GM20000 (cell line): ENCODE measurements around the gene ATP6V1F.

Experiments used
- DNase-seq: peaks from one replicate; pipeline ENCODE4 v3.0.0; 2012; ENCODE audit warnings: low spot score
- TF ChIP-seq, protein P1 (sequence below): IDR thresholded peaks from 2 replicates; pipeline ENCODE4 v1.5.1; 2012; ENCODE audit warnings: mild to moderate bottlenecking, control low read depth; ENCODE audit errors: extremely low read depth, missing control alignments

Gene ATP6V1F

DNA sequence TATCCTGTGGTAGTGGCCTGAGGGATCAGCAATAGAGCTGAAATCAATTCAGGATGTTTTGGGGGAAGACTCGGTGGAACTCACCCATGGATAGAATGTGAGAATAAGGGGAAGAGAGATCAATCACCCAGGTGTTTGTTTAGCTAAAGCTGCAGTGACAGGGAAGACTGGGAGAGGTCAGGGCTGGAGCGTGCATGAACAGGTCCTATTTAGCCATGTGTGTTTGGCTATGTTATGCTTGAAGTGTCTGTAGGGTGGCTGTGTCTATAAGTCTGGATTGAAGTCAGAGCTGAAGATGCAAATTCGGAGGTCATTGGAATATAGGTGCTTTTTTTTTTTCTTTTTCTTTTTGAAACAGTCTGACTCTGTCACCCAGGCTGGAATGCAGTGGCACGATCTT is 4.6 kb downstream of the ATP6V1F start:
- TF ChIP-seq, protein P1, sequence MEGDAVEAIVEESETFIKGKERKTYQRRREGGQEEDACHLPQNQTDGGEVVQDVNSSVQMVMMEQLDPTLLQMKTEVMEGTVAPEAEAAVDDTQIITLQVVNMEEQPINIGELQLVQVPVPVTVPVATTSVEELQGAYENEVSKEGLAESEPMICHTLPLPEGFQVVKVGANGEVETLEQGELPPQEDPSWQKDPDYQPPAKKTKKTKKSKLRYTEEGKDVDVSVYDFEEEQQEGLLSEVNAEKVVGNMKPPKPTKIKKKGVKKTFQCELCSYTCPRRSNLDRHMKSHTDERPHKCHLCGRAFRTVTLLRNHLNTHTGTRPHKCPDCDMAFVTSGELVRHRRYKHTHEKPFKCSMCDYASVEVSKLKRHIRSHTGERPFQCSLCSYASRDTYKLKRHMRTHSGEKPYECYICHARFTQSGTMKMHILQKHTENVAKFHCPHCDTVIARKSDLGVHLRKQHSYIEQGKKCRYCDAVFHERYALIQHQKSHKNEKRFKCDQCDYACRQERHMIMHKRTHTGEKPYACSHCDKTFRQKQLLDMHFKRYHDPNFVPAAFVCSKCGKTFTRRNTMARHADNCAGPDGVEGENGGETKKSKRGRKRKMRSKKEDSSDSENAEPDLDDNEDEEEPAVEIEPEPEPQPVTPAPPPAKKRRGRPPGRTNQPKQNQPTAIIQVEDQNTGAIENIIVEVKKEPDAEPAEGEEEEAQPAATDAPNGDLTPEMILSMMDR = no peak
- no peak for DNase-seq

DNA sequence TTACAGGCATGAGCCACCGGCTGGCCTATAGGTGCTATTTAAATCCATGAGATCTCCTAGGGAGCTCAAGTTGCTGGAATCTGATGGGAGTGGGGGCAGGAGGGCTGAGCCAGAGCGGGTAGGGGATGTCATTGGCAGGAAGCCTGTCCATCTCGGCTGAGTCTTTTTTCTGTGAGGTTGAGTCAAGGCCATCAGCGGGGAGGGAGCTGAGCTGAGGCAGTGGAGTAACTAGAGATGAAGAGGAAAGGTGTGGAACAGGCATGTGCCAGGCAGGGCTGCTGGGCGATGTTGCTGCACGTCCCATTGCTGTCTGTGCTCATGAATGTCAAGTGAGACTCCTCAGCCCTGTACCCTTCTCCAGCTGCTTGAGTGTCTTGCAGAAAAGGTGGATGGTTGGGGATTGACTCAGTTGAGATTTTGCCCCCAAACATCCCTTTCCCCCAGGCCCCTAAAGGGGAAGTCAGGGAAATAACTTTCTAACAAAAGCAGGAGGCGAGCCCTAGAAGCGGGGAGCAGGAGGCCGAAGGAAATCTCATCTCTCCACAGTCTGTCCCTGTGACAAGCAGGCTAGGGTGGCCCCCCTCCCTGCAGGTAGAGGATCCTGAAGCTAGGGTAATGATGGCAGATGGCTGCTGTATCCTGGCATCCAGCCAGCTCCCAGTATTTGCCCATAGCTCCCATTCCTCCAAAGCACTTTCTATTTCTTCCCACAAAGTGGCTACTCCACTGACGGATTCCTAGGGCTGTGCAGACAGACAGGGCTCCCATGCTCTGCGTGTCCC is 5.4 kb downstream of the ATP6V1F start:
- TF ChIP-seq, protein P1 = no peak

DNA sequence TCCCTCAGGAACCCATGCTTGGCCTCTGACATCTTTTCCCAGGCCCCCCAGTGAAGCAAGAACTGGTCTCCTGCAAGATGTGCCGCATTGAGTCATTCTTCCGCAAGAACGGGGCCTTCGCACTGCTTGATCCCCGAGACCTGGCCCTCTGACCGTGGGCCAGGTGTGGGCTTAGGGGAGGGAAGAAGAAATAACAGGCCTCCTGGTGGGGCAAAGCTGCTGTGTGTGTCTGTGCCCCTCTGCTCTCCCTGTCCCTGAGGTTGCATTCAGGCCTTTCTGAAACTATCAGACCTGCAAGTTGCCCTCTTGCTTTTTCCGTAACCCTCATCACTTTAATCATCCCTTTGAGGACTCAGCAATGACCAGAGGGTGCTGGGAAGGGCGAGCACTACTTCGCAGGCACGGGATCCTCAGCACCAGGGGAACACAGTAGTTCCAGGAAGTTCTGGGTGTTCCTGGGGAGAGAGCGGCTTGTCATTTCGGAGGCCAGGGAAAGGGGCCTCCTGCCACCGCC is 6.0 kb downstream of the ATP6V1F start:
- DNase-seq = no peak
- TF ChIP-seq, protein P1 = no peak

More for the DNA sequence above, 5.4 kb downstream of the ATP6V1F start:
- DNase-seq = no peak

DNA sequence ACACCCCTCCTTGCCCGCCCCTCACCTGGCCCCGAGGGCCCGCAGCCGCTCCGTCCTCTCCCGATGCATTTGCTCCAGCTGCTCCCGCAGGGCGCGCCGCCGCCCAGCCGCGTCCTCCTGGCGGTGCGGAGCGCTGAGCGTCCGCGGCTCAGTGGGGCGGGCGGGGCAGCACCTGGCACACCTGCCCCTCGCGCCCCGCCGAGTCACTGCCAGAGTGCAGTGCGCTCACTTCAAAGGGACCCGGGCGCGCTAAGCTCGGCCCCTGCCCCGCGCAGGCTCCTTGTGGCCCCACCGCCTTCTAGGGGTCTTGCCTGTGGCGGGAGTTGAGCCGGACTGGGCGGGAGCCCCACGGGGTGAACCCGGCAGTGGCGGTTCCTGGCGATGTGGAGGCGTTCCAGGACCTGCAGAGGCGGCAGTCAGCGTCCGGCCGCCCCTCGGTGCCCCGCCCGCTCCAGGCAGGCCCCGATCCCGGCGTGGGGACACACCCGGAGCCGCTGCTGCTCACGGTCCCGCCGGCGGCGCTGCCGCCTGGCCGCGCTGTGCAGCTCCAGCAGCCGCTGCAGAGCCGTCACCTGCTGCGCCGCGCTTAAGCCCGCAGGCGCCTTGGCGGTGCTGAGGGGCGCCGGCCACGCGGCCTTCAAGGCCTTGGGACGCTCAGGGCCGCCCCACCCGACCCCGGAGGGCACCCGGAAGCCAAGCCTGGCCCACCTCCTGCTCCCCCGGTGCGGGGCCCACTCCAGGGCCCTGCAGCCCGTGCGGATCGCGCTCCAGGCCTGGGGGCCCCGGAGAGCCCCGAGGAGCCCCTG is 6.7 kb downstream of the ATP6V1F start:
- TF ChIP-seq, protein P1 = no peak
- peak; percentile 84 for DNase-seq

DNA sequence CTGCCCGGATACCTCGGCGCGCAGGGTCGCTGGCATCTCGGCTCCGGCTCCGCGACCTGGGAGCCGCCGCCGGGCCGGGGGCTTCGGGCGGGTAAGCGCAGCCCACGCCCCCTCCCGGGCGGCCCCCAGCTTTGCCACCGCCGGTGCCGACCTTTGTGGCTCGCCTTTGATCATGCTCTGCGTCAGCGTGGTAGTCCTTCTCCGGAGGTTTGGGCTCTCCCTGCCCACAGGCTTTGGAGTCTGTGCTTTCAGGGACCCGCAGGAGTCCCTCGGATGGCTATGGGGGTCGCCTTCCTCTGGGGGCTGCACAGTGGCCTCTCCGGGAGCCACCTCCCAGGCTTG is 7.3 kb downstream of the ATP6V1F start:
- TF ChIP-seq, protein P1 = no peak
- no peak for DNase-seq

DNA sequence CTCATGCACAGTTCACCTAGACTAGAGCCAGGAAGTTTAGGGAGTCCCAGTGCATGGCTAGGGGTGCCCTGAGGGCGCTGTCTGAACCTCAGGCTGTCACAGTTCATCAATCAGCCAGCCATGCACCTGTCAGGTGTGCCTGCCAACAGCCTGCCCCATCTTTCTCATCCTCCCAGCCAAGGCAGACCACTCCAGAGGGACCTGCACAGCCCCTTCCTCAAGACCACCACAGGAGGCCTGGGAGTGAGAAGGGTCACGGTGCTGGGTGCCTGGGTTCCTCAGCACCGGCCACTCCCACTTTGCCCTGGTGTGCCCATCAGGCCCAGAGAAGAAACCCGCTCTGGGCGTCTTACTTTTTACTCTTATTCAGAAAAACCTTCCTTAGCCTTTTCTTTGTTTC is 8.4 kb downstream of the ATP6V1F start:
- DNase-seq = no peak
- TF ChIP-seq, protein P1 = no peak

DNA sequence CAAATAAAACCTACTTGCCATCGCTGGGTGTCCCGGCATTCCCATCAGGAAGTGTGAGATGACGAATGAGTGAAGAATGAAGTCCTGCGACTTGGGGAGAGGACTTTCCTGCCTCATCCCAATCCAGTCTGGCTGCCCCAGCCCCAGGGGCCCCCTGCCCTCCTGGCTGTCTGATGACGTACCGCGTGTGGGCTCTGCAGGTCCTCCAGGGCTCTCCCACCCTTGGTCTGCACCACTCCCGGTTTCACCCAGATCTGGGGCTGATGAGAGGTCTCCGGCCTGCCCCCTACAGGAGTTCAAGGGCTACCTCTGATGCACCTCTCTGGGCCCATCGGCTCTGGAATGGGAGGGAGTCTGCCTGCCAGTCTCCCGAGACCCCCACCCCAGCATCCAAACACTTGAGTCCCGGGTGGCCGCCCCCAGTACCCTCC is 9.8 kb downstream of the ATP6V1F start:
- no peak for DNase-seq
- TF ChIP-seq, protein P1 = no peak
